ENCODE measurements around the gene POU2F3.

Gene POU2F3

GRCh38 chr11:120205596-120206161 lies 34.3 kb upstream of the POU2F3 start:
- H3K9me3 Mint-ChIP-seq (ENCODE audit: low read depth) = no peaks in the 10 kb centered on the region
- H3K27ac Mint-ChIP-seq = no peak overlapping the region
- no peak overlapping the region for H3K4me3 Mint-ChIP-seq
- H3K4me1 Mint-ChIP-seq (ENCODE audit: low read depth) = peaks cover 7% of the 10 kb centered on the region
- H3K36me3 Mint-ChIP-seq = no peaks in the 10 kb centered on the region
- H3K27me3 Mint-ChIP-seq = peaks cover 11% of the 10 kb centered on the region

DNA sequence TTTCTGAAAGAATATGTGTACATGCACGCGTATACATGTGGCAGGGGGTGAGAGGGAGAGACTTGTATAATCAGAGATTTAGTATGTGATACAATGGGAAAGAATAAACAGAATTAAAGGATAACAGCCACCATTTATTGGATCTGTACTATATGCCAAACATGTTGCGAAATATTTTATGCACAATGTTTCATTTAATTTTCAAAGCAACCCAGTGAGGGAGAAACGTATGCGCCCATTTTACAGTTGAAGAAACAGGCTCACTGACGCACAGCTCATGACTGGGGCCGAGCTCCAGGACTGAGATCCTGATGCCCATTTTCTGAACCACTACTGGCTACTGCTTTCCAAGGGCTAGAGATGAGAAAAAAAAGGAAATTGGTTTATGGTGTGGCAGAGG lies 32.4 kb upstream of the POU2F3 start:
- H3K36me3 Mint-ChIP-seq = no peaks in the 10 kb centered on the region
- H3K9me3 Mint-ChIP-seq (ENCODE audit: low read depth) = no peaks in the 10 kb centered on the region
- no peak overlapping the region for H3K27ac Mint-ChIP-seq
- peaks cover 11% of the 10 kb centered on the region for H3K27me3 Mint-ChIP-seq
- H3K4me3 Mint-ChIP-seq = no peak overlapping the region
- H3K4me1 Mint-ChIP-seq (ENCODE audit: low read depth) = peaks cover 14% of the 10 kb centered on the region

GRCh38 chr11:120208001-120208441 lies 31.9 kb upstream of the POU2F3 start:
- Mint-ChIP-seq H3K27ac (no peak overlapping the region), H3K27me3 (peaks cover 11% of the 10 kb centered on the region), H3K4me1 (ENCODE audit: low read depth) (peaks cover 17% of the 10 kb centered on the region), H3K9me3 (ENCODE audit: low read depth) (no peaks in the 10 kb centered on the region), H3K4me3 (no peak overlapping the region), H3K36me3 (no peaks in the 10 kb centered on the region)

DNA sequence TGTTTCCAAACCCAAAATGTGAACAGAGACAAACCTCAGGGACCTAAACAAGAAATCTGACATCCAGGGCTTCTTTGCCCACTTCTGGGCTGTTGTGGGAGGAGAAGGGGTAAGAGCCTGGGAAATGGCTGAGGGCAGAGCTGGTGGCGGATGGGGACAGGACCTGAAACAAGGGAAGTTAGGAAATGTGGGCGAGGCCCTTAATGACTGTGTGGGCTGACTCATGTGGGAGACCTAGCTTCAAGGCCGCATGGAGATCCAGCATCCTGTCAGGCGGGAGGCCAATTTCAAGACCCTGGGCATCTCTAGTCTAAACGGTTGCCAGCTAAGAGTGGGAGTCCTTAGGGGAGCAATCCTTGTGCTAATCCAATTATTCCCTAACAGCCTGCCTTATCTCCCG lies 31.2 kb upstream of the POU2F3 start:
- H3K36me3 Mint-ChIP-seq = no peaks in the 10 kb centered on the region
- H3K9me3 Mint-ChIP-seq (ENCODE audit: low read depth) = no peaks in the 10 kb centered on the region
- H3K4me1 Mint-ChIP-seq (ENCODE audit: low read depth) = peaks cover 17% of the 10 kb centered on the region
- peak overlapping the region; percentile 22 for H3K4me3 Mint-ChIP-seq
- H3K27ac Mint-ChIP-seq = peak overlapping the region; percentile 5
- H3K27me3 Mint-ChIP-seq = peaks cover 11% of the 10 kb centered on the region

GRCh38 chr11:120209746-120210625 lies 30.0 kb upstream of the POU2F3 start:
- peak overlapping the region; percentile 81 for H3K27ac Mint-ChIP-seq
- H3K36me3 Mint-ChIP-seq = no peaks in the 10 kb centered on the region
- peaks cover 17% of the 10 kb centered on the region for H3K4me1 Mint-ChIP-seq (ENCODE audit: low read depth)
- H3K27me3 Mint-ChIP-seq = peaks cover 11% of the 10 kb centered on the region
- no peaks in the 10 kb centered on the region for H3K9me3 Mint-ChIP-seq (ENCODE audit: low read depth)
- H3K4me3 Mint-ChIP-seq = peak overlapping the region; percentile 92

DNA sequence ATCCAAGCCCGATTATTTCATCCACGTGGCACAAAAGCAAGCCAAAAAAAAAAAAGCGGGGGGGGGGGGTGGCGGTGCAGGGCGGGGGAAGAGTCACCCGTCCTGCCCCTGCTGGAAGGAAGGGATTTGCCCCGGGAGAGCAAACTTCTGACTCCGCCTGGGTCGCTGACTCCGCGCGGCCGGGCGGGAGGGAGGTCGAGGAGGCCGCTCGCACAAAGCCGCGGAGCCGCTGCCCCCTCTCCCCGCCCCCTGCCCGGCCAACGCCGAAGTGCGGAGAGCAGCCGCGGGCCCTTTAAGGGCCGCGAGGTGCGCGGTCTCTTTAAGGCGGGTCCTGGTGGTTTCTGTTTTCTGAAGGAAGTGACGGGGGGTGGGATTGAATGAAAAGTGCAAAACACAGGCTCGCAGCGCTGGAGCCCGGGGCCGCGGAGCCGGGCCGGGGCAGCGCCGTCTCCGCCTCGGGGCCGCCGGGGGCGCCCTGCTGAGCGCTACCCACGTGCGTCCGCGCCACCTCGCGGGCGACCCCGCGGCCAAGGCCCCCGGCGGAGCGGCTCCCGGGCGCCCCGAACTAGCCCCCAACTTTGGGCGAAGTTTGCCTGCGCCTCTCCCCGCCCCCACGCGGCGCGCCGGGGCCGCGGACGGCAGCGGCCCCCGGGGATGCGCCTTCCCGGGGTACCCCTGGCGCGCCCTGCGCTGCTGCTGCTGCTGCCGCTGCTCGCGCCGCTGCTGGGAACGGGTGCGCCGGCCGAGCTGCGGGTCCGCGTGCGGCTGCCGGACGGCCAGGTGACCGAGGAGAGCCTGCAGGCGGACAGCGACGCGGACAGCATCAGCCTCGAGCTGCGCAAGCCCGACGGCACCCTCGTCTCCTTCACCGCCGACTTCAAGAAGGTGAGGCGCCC lies 29.1 kb upstream of the POU2F3 start, which contains the start of gene OAF:
TSS of gene OAF (plus strand) at position 407 of the 896 bp plus-strand sequence. CDS start at position 655, 248 bp downstream.
- Mint-ChIP-seq H3K4me1 (ENCODE audit: low read depth) (peaks cover 17% of the 10 kb centered on the region), H3K27me3 (peaks cover 11% of the 10 kb centered on the region), H3K36me3 (no peaks in the 10 kb centered on the region), H3K9me3 (ENCODE audit: low read depth) (no peaks in the 10 kb centered on the region), H3K27ac (peak within 1 kb of the TSS; percentile 91), H3K4me3 (peak within 1 kb of the TSS; percentile 95)

DNA sequence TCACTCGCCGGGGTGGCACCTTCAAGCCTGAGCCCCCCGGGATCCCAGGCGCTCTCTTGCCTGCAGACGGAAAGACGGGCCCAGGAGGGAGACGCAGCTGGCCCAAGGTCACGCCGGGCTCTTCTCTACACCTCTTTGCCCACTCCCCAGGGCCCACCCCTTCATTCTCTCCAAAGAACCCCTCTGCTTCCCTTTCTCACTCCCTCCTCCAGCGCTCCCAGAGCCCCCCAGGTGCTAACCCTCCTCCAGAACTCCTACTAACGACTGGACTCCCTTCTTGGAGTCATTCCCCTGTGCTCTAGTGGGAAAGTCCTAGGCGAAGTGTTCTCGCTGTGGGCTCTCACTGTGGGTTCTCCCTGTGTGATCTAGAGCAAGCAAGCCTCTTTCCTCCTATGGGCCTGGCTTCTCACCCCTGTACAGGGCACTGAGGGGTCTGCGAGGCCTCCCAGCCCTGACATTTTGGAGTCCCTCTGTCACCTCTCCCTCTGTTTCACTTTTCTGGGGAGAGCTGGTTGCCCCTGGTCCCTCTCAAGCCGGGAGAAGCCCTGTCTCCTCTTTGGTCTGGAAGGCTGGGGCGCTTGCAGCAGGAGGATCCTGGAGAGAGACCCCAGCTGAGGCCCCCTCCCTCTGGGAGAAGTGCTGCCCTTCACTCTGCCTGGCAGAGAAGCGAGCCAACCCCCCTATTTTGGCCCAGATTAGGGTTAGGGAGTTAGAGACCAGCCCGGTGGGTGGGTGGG lies 28.2 kb upstream of the POU2F3 start:
- peak overlapping the region; percentile 95 for H3K4me3 Mint-ChIP-seq
- H3K27me3 Mint-ChIP-seq = peaks cover 6% of the 10 kb centered on the region
- no peaks in the 10 kb centered on the region for H3K9me3 Mint-ChIP-seq (ENCODE audit: low read depth)
- H3K4me1 Mint-ChIP-seq (ENCODE audit: low read depth) = peaks cover 17% of the 10 kb centered on the region
- H3K36me3 Mint-ChIP-seq = no peaks in the 10 kb centered on the region
- H3K27ac Mint-ChIP-seq = peak overlapping the region; percentile 91

DNA sequence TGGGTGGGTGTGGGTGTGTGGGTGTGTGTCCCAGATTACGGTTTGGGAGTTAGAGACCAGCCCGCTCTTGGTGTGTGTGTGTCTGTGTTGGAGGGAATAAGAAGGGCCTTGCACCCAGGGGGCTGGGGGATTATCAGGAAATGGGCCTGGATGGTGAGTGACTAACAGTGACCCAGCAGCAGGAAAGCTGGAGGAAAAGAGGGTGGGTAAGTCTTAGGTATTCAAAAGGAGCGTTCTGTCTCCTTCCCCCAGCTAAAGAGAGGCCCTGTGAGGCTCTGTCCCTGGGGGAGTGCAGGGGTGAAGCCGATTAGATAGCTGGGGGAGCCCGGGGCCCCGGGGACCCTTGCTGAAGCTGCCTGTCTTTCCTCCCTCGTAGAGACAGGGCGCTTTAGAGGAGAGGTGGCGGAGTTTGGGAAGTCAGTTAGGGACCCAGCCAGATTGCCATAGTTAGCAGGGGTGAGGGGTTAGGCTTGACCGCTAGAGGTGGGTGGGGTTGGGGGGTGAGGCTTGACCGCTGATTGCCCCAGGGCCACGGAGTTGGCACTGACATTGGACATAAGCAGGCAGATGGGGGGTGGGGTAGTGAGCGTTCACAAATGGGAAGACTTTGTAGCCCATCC lies 27.6 kb upstream of the POU2F3 start:
- H3K27me3 Mint-ChIP-seq = peaks cover 6% of the 10 kb centered on the region
- peaks cover 17% of the 10 kb centered on the region for H3K4me1 Mint-ChIP-seq (ENCODE audit: low read depth)
- H3K27ac Mint-ChIP-seq = no peak overlapping the region
- peak overlapping the region; percentile 70 for H3K4me3 Mint-ChIP-seq
- H3K9me3 Mint-ChIP-seq (ENCODE audit: low read depth) = no peaks in the 10 kb centered on the region
- no peaks in the 10 kb centered on the region for H3K36me3 Mint-ChIP-seq

DNA sequence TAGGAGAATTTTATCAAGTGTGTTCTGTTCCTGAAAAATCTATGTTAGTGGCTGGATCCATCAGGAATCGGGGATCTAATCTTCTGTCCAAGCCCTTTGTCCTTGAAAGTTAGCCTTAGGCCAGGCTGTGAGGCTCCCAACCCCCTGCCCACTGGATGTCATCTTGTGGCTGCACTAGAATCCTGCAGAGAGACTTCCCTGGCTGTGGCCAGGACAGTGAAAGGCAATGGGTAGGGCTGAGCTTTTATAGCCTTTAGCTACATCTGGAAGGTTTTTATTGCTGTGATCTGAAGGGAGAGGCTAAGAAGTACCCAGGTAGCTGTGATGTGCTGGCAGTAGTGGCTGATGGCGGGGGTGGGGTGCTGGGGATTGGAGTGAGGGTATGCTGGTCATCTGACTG lies 27.0 kb upstream of the POU2F3 start:
- Mint-ChIP-seq H3K4me1 (ENCODE audit: low read depth) (peaks cover 17% of the 10 kb centered on the region), H3K4me3 (peak overlapping the region; percentile 35), H3K36me3 (no peaks in the 10 kb centered on the region), H3K27ac (no peak overlapping the region), H3K9me3 (ENCODE audit: low read depth) (no peaks in the 10 kb centered on the region), H3K27me3 (peaks cover 3% of the 10 kb centered on the region)

DNA sequence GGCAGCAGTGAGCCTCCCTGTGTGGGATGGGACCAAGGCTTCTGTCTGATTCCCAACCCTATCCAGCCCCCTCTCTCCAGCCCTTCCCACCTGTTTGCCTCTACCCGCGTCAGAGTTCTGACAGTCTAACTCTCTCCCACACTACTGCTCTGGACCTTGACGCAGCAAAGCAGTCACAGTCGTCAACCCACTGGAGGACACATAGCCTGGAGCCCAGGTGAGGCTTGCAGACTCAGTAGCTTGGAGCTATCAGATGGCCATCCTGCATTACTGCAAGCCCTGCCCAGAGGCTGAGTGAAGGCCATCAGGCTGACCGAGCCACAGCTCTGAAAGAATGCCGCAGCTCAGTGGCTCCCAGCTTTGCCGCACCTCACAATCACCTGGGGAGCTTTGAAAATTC lies 25.4 kb upstream of the POU2F3 start:
- Mint-ChIP-seq H3K4me1 (ENCODE audit: low read depth) (peaks cover 17% of the 10 kb centered on the region), H3K27ac (no peak overlapping the region), H3K27me3 (no peaks in the 10 kb centered on the region), H3K4me3 (no peak overlapping the region), H3K36me3 (no peaks in the 10 kb centered on the region), H3K9me3 (ENCODE audit: low read depth) (no peaks in the 10 kb centered on the region)

DNA sequence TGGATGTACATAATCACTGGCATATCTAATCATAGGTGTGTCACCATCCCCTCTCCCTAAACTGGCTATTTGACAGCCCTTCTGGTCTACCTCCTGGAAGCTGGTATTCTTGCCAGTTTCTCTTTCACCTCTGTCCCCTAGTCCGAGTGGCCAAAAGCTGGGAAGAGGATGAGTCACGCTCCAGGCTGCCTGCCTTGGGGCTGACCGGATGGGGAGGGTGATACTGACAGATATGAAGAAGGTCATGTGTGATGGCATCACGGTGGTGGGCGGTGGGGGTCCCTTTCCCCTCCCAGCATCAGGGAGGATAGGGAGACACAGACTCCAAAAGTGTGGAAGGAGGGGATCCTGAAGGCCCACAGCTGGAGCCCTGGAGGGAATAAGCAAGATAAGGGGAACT lies 24.3 kb upstream of the POU2F3 start:
- H3K27ac Mint-ChIP-seq = no peak overlapping the region

GRCh38 chr11:120216426-120217102 lies 23.4 kb upstream of the POU2F3 start:
- peaks cover 11% of the 10 kb centered on the region for H3K4me1 Mint-ChIP-seq (ENCODE audit: low read depth)
- no peak overlapping the region for H3K27ac Mint-ChIP-seq
- H3K36me3 Mint-ChIP-seq = no peaks in the 10 kb centered on the region
- H3K4me3 Mint-ChIP-seq = no peak overlapping the region
- H3K9me3 Mint-ChIP-seq (ENCODE audit: low read depth) = no peaks in the 10 kb centered on the region
- H3K27me3 Mint-ChIP-seq = no peaks in the 10 kb centered on the region

More for the DNA sequence above, 24.3 kb upstream of the POU2F3 start:
- no peaks in the 10 kb centered on the region for H3K27me3 Mint-ChIP-seq
- H3K4me1 Mint-ChIP-seq (ENCODE audit: low read depth) = peaks cover 12% of the 10 kb centered on the region
- H3K36me3 Mint-ChIP-seq = no peaks in the 10 kb centered on the region
- no peaks in the 10 kb centered on the region for H3K9me3 Mint-ChIP-seq (ENCODE audit: low read depth)
- H3K4me3 Mint-ChIP-seq = no peak overlapping the region

- Mint-ChIP-seq H3K27ac (no peak overlapping the region), H3K27me3 (no peaks in the 10 kb centered on the region), H3K36me3 (no peaks in the 10 kb centered on the region), H3K9me3 (ENCODE audit: low read depth) (no peaks in the 10 kb centered on the region), H3K4me3 (no peak overlapping the region), H3K4me1 (ENCODE audit: low read depth) (peaks cover 6% of the 10 kb centered on the region)
These were observed 22.4 kb upstream of the POU2F3 start for GRCh38 chr11:120217526-120217925.
